ENCODE results near the gene TPCN2.
"Not testable (repeated sequence)": the region's sequence is repeated elsewhere in the genome, so short reads cannot be mapped to it uniquely, and the experiment has no call there.

Gene TPCN2

DNA sequence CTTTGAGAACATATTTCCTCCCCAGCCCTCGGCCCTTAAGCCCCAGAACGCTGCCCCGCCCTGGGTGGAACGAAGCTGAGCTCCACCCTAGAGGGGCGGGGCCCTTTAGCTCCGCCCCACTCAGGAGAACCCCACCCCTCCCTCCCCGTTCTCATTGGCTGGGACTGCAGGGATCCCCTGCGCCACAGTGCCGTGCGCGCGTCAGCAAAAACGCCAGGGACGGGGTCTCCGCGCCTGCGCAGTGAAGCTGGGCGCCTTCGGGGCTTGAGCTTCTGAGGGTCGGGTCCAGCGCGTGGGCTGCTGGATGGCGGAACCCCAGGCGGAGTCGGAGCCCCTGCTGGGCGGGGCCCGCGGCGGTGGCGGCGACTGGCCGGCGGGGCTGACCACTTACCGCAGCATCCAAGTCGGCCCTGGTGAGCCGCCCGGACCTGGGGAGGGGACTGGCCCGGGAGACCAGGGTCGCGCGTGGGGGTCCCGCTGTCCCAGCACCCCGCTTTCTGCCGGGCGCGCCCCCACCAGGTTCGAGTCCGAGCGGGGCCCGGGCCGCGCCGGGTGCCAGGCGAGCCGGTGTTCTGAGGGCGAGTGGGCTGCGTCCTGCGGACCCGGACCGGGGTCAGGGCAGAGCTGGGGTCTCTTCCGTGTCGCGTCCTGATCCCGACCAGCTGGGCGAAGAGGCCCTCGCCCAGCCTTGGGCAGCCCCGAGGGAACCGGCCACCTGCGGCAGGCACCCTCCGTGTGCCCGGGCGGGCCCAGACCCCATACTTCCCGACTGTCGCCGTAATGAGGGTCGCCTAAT, at the start of gene TPCN2:
Gene TPCN2 (plus strand): TSS at position 239 of the 796 bp plus-strand sequence. CDS start 66 bp downstream, at position 305.
- Mint-ChIP-seq H3K36me3 (ENCODE audit: low read depth) (no peaks in the 10 kb centered on the region), H3K27me3 (peaks cover 13% of the 10 kb centered on the region), H3K27ac (peak within 1 kb of the TSS; percentile 82), H3K4me1 (ENCODE audit: low read depth) (peaks cover 31% of the 10 kb centered on the region), H3K9me3 (no peaks in the 10 kb centered on the region), H3K4me3 (peak within 1 kb of the TSS; percentile 85)

DNA sequence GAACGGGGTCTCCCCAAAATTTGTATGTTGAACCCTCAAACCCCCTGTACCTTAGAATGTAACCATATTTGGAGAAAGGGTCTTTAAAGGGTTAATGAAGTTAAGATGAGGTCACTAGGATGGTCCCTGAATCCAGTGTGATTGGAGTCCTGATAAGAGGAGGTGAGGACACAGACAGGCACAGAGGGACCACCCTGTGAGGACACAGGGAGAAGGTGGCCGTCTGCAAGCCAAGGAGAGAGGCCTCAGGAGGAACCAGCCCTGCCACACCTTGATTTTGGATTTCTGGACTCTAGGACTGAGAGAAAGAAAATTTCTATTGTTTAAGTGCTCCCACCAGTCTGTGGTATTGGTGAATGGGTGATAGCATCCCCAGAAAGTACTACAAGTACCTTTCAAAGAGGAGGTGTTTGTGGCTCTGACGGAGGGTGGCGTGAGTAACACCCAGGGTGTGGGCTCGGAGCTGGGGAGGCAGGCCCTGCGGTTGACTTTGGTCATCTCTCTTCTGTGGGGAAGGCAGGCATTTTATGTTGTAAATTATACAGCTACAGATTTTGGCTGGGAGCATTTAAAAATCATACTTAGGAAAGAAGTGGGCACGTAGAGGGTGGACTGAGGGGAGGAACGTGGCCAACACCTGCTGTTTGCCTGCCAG, 49.5 kb upstream of the TPCN2 start:
- no peaks in the 10 kb centered on the region for H3K4me1 Mint-ChIP-seq (ENCODE audit: low read depth)
- H3K4me3 Mint-ChIP-seq, result no peak overlapping the region
- no peak overlapping the region for H3K27ac Mint-ChIP-seq
- H3K27me3 Mint-ChIP-seq, result peaks cover 4% of the 10 kb centered on the region
- H3K9me3 Mint-ChIP-seq, result no peaks in the 10 kb centered on the region
- H3K36me3 Mint-ChIP-seq (ENCODE audit: low read depth), result no peaks in the 10 kb centered on the region

DNA sequence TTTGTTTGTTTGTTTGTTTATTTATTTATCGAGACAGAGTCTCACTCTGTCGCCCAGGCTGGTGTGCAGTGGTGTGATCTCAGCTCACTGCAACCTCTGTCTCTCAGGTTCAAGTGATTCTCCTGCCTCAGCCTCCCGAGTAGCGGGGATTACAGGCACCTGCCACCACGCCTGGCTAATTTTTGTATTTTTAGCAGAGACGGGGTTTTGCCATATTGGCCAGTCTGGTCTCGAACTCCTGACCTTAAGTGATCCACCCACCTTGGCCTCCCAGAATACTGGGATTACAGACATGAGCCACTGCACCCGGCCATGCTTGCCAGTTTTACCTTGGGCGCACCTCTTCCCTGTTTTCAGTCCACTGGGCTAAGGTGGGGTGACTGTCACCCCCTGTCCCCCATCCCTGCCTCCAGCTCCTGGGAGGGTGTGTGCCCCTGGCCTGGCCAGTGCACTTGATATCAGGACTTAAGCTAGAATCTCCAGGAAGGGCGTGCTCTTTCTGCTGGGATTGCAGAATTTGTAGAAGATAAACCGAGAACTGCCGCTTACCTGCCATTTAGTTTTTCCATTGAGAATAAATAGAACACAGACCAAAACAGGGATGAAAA, 48.9 kb upstream of the TPCN2 start:
- not testable (repeated sequence) for H3K4me3 Mint-ChIP-seq; H3K27ac Mint-ChIP-seq; H3K9me3 Mint-ChIP-seq; H3K4me1 Mint-ChIP-seq (ENCODE audit: low read depth); H3K27me3 Mint-ChIP-seq; H3K36me3 Mint-ChIP-seq (ENCODE audit: low read depth)

DNA sequence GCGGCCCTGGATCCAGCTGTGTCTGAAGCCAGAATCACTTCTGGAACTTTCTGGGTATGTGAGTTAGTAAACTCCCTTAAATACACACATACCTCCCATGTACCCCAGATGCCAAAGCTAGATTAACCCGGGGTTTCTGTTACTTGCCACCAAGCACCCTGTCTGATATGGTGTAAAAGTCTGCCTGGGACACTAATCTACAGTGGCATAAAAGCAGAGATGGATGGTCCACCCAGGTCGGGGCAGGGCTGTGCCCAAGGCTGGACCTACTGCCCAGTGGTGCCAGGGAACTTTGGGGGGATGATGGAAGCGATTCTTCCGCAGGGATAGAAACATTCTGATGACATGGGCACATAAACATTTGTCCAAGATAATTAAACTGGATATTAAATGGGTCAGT, 48.3 kb upstream of the TPCN2 start:
- Mint-ChIP-seq H3K9me3 (no peaks in the 10 kb centered on the region), H3K27ac (no peak overlapping the region), H3K27me3 (peaks cover 7% of the 10 kb centered on the region), H3K36me3 (ENCODE audit: low read depth) (no peaks in the 10 kb centered on the region), H3K4me1 (ENCODE audit: low read depth) (no peaks in the 10 kb centered on the region), H3K4me3 (no peak overlapping the region)

DNA sequence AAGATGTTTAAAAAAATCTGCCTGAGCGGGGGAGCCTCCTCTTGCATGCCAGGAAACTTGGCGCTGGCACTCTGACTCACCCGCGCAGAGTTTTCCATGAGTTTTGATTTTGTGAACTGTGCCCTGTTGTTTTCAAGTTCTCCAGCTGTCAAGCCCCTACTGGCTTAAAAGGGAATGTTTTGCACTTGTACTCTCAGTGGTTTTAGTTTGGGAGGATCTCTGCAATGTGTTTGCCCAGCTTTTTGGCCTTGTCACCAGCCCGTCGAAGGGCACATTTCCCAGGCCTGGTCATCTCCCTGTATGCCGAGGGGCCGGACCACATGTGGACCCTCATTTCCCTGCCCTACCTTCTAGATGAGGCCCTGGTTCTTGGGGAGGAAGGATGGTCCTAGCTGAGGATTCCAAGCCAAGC, 47.9 kb upstream of the TPCN2 start:
- Mint-ChIP-seq H3K9me3 (no peaks in the 10 kb centered on the region), H3K4me1 (ENCODE audit: low read depth) (no peaks in the 10 kb centered on the region), H3K27me3 (peaks cover 9% of the 10 kb centered on the region), H3K27ac (no peak overlapping the region), H3K36me3 (ENCODE audit: low read depth) (no peaks in the 10 kb centered on the region), H3K4me3 (no peak overlapping the region)

DNA sequence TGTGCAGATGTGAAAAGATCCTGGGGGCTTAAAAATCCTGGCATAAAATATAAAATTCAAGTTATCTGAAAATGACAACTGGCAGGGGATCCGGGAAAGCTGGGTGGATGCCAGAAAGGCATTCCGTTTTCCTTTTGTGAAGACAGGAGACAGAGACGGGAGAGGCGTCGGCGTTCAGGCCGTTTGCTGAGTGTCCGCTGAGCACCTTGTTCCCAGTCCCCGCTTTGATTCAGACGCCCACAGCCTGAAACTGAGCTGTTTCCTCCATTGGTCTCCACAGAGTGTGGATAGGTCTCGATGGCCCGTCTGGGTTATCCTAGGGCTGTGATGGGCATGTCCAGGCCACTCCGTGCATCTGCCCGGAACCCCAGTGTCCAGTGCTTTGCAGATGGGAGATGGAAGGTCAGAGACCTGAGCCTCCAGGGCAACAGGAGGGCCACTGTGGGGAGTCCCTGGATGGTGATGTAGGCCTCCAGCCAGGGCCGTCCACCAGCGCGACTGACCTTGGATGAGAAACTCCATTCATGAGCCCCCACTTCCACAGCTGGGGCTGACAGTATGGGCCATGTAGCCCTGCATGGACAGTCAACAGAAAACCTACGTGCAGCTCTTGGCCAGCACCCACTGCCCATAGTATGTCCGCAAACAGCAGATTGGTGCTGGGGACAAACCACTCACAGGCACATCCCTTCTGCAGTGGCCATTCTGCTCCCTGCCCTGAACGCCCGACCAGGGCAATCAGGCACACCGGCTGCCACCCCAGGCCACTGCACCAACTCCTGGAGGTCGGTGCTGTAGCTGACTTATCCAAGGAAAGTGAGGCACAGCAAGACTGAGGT, 47.3 kb upstream of the TPCN2 start:
- Mint-ChIP-seq H3K4me3 (no peak overlapping the region), H3K4me1 (ENCODE audit: low read depth) (no peaks in the 10 kb centered on the region), H3K9me3 (no peaks in the 10 kb centered on the region), H3K36me3 (ENCODE audit: low read depth) (no peaks in the 10 kb centered on the region), H3K27me3 (peaks cover 9% of the 10 kb centered on the region), H3K27ac (no peak overlapping the region)

DNA sequence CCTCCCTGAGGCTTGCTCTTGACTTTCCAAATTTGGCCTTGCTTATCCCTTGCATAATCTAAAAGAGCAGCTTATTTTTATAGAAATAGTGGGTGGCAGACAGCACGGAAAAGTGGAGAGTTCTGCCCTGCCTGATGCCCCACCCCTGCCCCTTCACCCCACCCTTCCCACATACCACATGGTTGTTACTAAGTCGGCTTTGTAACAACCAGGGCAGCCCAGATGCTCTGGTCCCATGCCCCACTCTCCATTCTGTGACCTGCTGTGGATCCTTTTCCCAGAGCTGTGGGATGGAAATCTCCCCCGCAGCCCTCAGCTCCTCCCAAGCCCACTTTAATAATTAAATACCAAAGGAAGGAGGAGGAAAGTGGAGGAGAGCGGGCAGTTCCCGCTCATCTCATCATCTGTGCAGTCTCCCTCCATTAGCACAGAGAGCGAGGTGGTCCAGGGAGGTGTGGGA, 46.6 kb upstream of the TPCN2 start:
- Mint-ChIP-seq H3K4me3 (no peak overlapping the region), H3K9me3 (no peaks in the 10 kb centered on the region), H3K4me1 (ENCODE audit: low read depth) (no peaks in the 10 kb centered on the region), H3K27me3 (peaks cover 9% of the 10 kb centered on the region), H3K36me3 (ENCODE audit: low read depth) (no peaks in the 10 kb centered on the region), H3K27ac (no peak overlapping the region)

DNA sequence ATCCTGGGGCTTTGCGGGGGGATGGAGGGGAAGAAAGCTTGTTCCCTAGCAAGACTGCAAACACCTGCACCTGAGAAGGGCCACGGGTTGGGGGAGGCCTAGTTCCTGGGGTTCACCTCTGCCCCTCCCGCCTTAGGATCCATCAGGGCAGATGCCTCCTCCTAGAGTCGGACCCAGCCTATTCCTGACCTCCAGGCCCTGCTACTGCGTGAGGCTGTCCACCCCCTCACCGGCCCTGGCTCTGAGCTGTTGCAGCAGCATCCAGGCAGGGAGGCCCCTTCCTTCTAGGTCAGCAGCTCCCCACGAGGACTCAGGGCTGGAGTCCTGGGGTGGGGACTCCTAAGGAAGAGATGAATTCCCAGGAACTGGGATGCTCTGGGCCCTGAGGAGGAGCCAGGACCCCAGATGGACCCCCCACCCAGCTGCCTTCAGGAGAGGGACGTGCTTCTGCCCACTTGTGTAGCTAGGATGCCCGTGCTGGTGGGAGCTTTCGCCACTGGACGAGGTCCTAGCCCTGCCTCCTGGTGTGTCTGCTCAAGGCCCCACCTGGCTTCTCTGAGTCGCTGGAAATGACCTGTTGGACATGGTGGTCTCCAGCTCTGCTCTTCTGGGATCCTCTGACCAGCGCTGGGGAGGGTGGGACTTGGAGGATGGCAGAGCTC, 46.0 kb upstream of the TPCN2 start:
- no peaks in the 10 kb centered on the region for H3K9me3 Mint-ChIP-seq
- H3K27me3 Mint-ChIP-seq, result peaks cover 9% of the 10 kb centered on the region
- H3K4me3 Mint-ChIP-seq, result no peak overlapping the region
- H3K36me3 Mint-ChIP-seq (ENCODE audit: low read depth), result no peaks in the 10 kb centered on the region
- no peaks in the 10 kb centered on the region for H3K4me1 Mint-ChIP-seq (ENCODE audit: low read depth)
- H3K27ac Mint-ChIP-seq, result no peak overlapping the region

DNA sequence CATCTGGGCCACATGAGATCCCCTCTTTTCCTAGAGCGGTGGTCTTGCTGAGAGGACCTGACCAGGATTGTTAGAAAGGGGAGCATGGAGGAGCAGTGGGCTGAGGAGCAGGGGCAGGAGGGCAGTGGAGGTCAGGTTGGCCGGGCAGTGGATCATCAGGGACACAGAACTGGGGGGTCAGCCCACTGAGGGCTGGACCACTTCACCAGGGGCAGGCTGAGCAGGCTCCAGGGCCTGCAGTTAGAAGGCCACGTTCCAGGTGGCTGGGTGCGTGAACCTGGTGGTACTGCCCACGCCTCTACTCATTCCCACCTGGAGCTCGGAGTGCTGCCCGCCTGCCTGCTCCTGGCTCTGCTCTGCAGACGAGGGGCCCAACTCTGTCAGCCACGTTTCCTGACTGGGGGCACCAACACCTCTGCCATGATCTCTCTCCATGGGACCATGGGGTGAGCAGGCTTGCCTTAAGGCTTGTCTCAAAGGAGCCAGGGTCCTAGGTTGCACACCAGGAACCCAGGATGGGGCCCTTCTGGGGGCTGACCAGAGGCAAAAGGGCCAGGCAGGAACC, 45.3 kb upstream of the TPCN2 start:
- Mint-ChIP-seq H3K4me1 (ENCODE audit: low read depth) (no peaks in the 10 kb centered on the region), H3K36me3 (ENCODE audit: low read depth) (no peaks in the 10 kb centered on the region), H3K4me3 (no peak overlapping the region), H3K9me3 (no peaks in the 10 kb centered on the region), H3K27me3 (peaks cover 5% of the 10 kb centered on the region), H3K27ac (no peak overlapping the region)

DNA sequence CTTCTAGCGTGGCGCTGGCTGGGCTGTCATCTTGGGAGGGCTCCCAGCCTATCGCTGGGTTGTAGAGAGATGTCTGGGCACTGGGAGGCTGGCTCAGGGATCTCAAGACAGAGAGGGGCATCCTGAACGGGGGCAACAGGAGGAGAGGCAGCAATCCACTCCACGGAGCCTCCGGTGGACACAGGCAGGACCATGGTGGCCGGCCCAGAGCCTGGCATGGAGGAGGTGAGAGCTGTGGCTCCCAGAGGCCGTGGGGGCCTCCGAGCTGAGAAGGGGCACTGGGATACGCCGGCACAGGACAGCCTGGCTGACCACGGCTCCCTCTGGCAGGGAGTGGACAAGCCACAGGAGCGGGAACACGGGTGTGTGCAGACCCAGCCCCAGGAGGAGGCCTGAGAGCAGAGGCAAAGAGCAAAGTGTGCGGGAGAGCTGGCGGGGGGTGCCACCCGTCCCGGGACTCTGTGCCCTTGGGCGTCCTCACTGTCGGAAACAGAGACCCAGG, 44.8 kb upstream of the TPCN2 start:
- H3K27ac Mint-ChIP-seq, result no peak overlapping the region
- H3K36me3 Mint-ChIP-seq (ENCODE audit: low read depth), result no peaks in the 10 kb centered on the region
- peaks cover 5% of the 10 kb centered on the region for H3K27me3 Mint-ChIP-seq
- H3K4me3 Mint-ChIP-seq, result no peak overlapping the region
- no peaks in the 10 kb centered on the region for H3K9me3 Mint-ChIP-seq
- H3K4me1 Mint-ChIP-seq (ENCODE audit: low read depth), result no peaks in the 10 kb centered on the region

DNA sequence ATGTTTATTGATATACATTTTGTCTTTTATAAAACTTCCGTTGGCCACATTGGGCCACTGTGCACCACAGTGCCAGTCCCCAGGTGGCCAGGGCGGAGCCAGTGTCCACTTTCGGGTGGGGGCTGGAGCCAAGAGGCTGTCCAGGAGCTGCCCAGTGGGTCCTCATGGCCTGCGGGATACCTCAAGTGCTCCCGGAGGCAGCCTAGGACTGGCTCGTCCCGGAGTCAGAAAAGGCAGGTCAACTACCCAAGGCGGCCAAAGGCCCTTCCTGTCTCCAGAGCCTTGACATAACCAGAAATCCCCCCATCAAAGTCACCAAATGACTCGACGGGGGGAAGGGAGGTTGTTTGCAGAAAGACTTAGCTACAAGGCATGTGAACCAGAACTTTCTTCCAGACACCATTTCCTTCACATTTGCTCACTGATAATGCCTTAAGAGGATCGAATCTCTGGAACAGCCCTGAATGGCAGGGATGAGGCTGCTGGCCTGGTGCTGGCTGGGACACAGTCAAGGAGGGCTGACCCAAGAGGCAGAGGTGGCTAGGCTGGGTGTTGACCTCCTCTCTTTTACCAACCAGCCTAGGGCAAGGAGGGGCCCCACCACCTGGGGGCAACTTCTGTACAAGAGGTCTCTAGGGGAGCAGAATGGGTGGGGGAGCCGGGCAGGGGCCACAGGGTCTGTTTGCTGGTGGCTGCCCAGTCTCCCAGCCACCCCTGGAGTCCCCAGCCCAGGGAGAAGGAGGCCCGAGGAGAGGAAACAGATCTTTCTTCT, 44.1 kb upstream of the TPCN2 start:
- H3K27me3 Mint-ChIP-seq, result peaks cover 5% of the 10 kb centered on the region
- H3K9me3 Mint-ChIP-seq, result no peaks in the 10 kb centered on the region
- H3K36me3 Mint-ChIP-seq (ENCODE audit: low read depth), result no peaks in the 10 kb centered on the region
- no peaks in the 10 kb centered on the region for H3K4me1 Mint-ChIP-seq (ENCODE audit: low read depth)
- H3K27ac Mint-ChIP-seq, result no peak overlapping the region
- no peak overlapping the region for H3K4me3 Mint-ChIP-seq

DNA sequence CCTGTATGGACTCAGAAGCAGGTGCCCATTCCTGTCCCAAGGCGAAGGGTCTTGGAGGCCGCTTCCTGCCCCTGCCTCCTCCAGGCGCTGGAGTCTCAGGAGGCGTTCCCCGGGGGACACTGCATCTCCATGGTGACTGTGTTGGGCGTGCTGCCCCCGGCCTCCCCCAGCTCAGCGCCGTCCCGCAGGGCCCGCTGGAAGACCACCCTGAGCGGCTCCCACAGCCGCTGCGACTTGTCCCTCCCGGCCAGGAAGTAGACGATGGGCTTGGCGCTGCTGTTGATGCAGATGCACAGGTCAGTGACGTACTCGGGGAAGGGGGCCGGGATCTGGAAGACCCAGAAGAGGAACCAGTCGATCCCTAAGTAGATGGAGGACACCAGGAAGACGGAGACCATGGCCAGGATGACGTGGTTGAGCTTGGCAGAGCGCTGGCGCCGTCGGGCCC, 43.5 kb upstream of the TPCN2 start:
- Mint-ChIP-seq H3K4me3 (no peak overlapping the region), H3K27ac (no peak overlapping the region)

DNA sequence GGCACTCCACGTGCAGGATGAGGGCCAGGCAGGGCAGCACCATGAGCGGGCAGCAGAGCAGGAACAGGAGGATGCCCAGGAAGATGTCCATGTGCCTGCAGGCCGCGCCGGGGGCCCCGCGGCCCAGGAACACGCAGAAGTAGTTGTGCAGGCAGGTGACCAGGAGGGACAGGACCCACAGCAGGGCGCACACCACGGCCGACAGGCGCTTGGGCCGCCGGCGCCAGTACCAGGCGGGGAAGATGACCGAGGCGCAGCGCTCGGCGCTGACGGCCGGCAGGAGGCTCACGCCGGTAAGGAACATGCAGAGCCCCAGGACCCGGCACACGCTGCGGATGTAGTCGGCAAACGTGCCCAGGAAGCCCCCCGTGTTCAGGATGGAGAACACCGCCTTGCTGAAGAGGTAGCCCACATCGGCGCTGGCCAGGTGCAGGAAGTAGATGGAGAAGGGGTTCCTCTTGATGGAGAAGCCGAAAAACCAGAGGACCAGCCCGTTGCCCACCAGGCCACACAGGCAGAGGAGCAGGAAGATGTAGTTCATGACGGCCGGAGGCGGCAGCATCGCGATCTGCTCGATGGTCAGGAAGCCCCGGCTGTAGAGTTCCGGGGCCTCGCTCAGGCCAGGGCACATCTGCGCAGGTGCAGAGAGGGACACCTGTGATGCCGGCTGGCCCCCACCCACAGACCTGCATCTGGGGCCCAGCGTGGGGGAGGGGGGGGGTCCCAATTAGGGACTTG, 42.9 kb upstream of the TPCN2 start:
- H3K27ac Mint-ChIP-seq, result no peak overlapping the region
- H3K4me1 Mint-ChIP-seq (ENCODE audit: low read depth), result no peaks in the 10 kb centered on the region
- H3K9me3 Mint-ChIP-seq, result no peaks in the 10 kb centered on the region
- H3K27me3 Mint-ChIP-seq, result peaks cover 9% of the 10 kb centered on the region
- no peak overlapping the region for H3K4me3 Mint-ChIP-seq
- H3K36me3 Mint-ChIP-seq (ENCODE audit: low read depth), result no peaks in the 10 kb centered on the region

More for the DNA sequence above, 43.5 kb upstream of the TPCN2 start:
- Mint-ChIP-seq H3K9me3 (no peaks in the 10 kb centered on the region), H3K36me3 (ENCODE audit: low read depth) (no peaks in the 10 kb centered on the region), H3K27me3 (peaks cover 8% of the 10 kb centered on the region), H3K4me1 (ENCODE audit: low read depth) (no peaks in the 10 kb centered on the region)

Measured in stimulated activated naive CD8-positive, alpha-beta T cell treated with anti-CD3 and anti-CD28 coated beads, Interleukin-15, Interleukin-2, amounts not matched to agents 100 ng/mL and 50 ng/mL, for 24 hours (primary cell).